Epithelial cell of prostate (primary cell): ENCODE measurements around the gene HOXA9.
A peak's percentile ranks its signal among the peaks of the same experiment; 100 is the strongest.

Experiments
- DNase-seq: peaks from one replicate; pipeline ENCODE4 v3.0.0-alpha.2; 2011; ENCODE audit warnings: low read depth, low spot score
- H3K27ac ChIP-seq: fragments of 450-650 bp; 2 replicates; pipeline ENCODE4 v1.5.1; 2017; ENCODE audit warnings: mild to moderate bottlenecking

Gene HOXA9

GRCh38 chr7:27156508-27156898 lies 8.8 kb downstream of the HOXA9 start, which contains the start of gene HOXA7:
TSS of gene HOXA7 (minus strand) at chr7:27156675. CDS start at chr7:27156545, 130 bp downstream.
- DNase-seq: no peak
- peak within 1 kb of the TSS; percentile 93 for H3K27ac ChIP-seq

DNA sequence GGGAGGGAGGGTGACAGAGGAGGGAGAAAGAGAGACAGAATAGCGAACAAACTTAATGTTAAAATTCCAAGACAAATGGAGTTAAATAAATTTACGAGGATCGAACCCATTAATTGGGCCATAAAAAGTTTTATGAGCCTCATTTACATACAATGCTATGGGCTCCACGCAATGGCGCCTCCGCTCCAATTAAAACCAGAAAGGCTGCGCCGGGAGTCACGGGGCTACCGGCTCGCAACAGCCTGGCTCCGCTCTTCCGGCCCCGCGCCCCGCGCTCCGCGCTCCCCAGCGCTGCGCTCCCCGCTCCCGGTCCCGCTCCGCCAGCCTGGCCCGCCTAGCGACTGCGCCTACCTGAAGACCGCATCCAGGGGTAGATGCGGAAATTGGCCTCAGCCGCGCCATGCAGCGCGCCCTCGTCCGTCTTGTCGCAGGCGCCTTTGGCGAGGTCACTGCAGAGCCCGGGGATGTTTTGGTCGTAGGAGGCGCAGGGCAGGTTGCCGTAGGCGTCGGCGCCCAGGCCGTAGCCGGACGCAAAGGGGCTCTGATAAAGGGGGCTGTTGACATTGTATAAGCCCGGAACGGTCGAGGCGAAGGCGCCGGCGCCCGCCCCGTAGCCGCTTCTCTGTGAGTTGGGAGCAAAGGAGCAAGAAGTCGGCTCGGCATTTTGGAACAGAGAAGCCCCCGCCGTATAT lies 9.4 kb downstream of the HOXA9 start:
- H3K27ac ChIP-seq: peak overlapping the region; percentile 93
- DNase-seq: no peak

DNA sequence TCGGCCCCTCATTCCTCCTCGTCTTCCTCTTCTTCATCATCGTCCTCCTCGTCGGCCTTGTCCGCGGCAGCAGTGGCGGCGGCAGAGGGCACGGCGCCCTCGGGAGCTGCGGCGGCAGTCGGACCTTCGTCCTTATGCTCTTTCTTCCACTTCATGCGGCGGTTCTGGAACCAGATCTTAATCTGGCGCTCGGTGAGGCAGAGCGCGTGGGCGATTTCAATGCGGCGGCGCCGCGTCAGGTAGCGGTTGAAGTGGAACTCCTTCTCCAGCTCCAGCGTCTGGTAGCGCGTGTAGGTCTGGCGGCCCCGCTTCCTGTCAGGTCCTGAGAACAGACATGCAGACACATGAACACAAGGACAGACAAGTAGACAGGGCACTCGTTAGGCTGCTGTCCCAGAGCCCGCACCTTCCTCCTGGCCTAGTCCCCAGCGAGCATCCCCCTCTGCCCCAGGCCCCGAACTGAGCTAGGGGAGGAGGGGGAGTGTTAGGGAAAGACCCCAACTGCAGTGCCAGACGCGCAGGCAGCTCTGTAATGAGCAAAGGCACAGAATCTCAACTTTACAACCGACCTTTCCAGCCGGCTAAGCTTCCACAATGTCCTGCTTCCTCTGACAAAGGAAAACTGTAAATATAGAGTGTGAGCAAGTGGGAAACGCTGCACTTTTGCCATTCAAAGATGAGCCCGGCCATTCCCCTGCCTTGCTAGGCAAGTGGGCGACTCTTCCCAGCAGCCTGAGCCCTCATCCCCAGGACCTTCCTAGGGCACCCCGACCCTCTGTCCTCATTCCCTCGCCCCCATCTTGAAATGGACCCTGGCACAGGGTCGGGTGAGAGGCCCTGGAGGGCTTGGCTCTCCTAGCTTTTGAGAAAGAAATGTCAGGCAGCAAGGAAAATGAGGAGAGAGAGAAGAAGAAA lies 10.2 kb downstream of the HOXA9 start:
- DNase-seq: no peak
- H3K27ac ChIP-seq: peak overlapping the region; percentile 93

DNA sequence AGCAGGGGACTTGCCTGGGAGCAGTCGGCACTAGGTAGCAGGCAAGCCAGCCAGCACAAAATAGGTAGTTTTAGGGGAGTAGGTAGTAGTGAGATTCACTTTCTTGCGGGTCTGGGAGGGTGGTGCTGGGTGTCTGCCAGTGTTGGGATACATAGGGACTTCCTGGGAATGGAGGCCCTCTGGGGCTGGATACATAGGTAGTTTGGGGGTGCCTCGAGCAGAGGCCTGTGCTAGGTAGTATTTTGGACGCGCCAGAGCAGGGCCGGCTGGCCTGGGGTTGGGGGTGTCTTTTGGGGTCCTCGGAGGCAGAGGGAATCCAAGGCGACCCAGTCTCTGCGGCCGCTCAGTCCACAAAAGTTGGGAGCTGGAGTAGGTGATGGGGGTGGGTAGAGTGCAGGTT lies 11.0 kb downstream of the HOXA9 start:
- H3K27ac ChIP-seq: peak overlapping the region; percentile 93
- no peak for DNase-seq

GRCh38 chr7:27153526-27153925 lies 11.8 kb downstream of the HOXA9 start:
- no peak overlapping the region for H3K27ac ChIP-seq
- no peak for DNase-seq

GRCh38 chr7:27152816-27153442 lies 12.4 kb downstream of the HOXA9 start:
- DNase-seq: no peak
- peak overlapping the region; percentile 79 for H3K27ac ChIP-seq

DNA sequence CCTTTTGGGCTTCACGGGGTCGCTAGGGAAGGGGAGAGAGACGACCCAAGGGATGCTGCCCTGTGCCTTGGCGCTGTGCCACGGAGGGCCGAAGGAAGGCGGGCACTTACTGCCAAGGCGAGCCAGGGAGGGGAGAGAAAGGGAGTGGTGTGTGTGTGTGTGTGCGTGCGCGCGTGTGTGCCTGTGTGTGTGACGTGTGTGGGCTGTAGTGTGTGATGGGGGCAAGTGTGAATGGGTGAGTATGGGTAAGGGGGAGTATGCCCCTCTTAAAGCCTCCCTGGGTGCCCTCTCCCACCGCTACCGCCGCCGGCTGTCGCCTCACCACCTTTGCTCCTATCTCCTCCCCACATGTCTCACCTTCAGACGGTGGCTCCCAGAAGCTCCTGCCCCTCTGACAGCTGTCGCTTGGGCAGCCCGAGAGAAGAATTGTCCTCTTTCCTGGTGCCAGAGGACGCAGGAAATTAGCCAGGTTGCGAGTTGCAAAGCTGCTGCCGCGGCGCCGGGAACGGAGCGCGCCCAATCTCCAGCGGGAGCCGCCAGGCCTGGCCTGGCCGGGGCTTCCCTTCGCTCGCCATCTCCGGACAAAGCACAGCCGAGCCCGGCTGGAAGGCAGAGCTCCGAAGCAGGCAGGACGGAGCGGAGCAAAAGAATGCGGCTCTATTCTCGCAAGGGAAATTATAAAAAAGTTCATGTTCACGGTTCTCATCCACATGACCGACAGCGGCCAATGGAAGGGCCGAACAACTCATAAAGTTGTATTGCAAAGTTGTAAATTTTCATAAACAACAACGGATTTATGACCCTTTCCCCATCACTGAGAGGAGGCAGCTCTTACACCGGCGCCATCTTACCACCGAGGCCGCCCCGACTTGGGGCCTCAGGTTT lies 13.2 kb downstream of the HOXA9 start, which contains the start of gene HOXA3:
HOXA3 (minus strand) TSS at position 653 of the 885 bp plus-strand sequence. CDS start 41,943 bp downstream, outside the sequence.
- H3K27ac ChIP-seq: peak within 1 kb of the TSS; percentile 79
- no peak for DNase-seq

DNA sequence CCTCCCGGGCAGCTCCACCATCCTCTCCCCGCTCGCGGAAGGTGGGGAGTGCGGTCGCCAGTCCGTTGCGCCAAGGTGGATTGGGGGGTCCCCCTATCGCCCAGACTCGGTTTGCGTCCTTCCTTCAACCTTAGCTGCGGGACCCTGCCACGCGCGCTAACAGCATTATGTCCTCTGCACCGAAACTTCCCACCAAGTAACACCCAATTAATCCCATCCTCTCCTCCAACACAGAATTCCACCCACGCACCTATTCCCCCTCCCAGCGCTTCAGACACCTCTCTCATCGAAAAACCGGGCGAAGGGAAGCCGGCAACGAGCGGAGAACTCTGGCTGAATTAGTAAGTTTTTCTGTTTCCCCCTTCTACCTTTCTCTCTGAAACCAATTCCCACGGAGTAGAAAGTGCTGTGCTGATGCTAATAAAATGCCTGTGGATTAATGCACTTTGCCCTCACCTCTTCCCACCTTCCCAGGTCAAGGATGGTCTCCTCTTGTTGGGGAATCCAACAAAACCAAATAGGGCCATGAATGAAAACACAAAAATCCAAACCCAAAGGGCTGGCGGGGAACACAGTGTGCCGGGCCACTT lies 13.9 kb downstream of the HOXA9 start:
- H3K27ac ChIP-seq: peak overlapping the region; percentile 79
- DNase-seq: no peak

- H3K27ac ChIP-seq: peak overlapping the region; percentile 79
- no peak for DNase-seq
Measured at GRCh38 chr7:27150568-27151340, 14.6 kb downstream of the HOXA9 start.

GRCh38 chr7:27149842-27150567 lies 15.3 kb downstream of the HOXA9 start:
- peak overlapping the region; percentile 79 for H3K27ac ChIP-seq

GRCh38 chr7:27148756-27149641 lies 16.3 kb downstream of the HOXA9 start:
- no peak for DNase-seq
- H3K27ac ChIP-seq: peak overlapping the region; percentile 79

More at GRCh38 chr7:27149842-27150567, 15.3 kb downstream of the HOXA9 start:
- no peak for DNase-seq

DNA sequence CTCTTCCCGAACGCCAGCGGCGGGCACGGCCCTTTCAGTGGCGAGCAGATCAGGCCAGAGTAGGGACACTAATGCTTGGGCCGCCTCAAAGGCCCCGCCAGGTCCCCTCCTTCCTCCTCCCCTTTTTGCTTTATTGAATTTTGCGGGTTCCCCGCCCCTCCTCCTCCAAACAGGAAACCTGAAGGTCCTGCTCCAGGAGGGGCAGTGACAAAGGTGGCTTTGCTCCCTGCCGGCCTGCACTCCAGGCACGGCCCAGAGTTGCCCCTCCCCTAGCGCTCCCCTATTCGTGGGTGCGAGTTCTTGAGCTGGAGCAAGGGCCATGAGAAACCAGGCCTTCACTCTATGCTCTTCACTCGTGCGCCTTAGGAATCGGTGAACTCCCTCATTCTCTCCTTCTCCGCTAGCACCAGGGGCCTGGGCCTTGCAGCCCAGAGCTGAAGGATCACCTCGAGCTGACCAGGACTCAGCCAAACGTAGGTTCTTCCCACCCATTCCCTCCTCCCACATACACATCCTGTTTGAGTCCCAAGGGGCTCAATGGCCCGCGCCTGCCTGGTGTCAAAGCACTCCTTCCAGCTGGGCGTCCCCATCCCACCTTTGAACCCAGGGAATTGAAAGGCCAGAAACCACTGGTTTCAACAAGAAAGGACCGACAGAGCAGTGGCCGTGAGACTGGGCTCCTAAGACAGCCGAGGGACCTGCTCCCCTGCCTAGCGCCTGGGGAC lies 17.1 kb downstream of the HOXA9 start:
- no peak for DNase-seq
- peak overlapping the region; percentile 79 for H3K27ac ChIP-seq

DNA sequence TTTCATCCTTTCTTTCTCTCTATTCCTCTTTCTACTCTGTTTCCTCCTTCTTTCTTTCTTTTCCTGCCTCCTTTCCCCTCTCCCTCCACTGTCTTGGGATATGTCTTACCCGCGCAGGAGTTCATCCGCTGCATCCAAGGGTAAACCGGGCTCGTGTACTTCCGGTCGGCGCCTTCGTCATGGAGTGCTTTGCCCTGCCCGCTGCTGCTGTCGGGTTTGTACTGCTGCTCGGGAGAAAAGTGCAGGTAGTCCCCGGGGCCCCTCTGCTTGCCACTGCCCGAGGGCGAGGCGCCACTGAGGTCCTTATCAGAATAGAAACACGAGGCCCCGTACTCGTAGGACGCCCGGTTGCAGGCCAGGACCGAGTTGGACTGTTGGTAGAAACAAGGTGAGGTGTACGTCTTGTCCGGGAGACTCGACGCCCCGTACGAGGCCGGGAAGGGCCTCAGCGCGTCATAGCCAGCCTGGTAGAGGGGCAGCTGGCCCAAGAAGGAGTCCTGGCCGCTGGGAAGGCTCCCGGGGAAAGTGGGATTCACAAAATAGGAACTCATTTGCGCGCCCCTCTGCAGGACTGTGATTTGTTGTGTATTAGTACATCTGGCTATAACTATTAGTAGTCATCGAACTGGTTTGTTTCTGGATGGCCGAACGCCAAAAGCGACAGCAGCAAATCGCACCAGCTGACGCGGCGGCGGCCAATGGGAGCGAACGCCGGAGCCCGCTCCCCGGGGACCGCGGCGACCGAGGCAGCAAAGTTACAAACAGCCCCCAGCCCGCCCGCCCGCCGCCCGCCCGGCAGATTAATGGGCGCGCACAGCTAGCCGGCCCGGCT lies 17.9 kb downstream of the HOXA9 start, which contains the start of gene HOXA6:
HOXA6 (minus strand) TSS at position 576 of the 832 bp plus-strand sequence; CDS start at position 551, 25 bp downstream.
- no peak for DNase-seq
- H3K27ac ChIP-seq: peak within 1 kb of the TSS; percentile 79

DNA sequence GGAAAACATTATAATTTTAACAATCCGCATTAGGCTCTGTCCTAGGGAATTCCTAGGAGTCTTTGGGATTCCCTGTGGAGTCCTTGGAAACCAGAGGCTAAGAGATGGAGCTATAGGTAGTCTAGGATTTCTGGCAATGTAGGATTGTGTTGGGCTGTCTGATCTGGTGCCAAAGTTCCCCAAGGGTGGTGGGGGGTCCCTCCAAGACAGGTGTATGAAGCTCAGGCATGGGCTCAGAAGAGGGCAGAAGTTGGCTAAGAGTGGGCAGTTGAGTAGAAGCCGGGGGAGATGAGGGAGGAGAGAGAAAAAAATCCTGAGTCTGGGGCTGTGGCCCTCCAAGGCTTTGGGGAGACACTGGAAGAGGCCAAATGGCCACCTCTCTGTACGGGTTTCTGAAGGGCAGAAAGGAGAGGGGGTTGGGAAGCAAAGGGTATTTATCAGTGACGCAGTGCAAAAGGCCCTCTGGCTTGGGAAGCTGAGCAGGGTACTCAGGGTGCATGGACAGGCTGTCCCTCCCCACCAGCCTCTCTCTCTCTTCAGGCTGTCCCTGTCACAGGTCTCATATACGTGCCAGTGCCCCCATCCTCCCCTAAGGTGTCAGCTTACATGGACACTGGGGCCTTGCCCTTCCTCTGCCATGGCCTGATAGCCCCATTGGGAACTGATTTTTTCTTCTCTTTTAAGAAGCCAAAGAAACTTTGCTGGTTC lies 18.7 kb downstream of the HOXA9 start:
- H3K27ac ChIP-seq: peak overlapping the region; percentile 79
- DNase-seq: no peak
